Measurements from ENCODE around the gene ENSA.

Gene ENSA

DNA sequence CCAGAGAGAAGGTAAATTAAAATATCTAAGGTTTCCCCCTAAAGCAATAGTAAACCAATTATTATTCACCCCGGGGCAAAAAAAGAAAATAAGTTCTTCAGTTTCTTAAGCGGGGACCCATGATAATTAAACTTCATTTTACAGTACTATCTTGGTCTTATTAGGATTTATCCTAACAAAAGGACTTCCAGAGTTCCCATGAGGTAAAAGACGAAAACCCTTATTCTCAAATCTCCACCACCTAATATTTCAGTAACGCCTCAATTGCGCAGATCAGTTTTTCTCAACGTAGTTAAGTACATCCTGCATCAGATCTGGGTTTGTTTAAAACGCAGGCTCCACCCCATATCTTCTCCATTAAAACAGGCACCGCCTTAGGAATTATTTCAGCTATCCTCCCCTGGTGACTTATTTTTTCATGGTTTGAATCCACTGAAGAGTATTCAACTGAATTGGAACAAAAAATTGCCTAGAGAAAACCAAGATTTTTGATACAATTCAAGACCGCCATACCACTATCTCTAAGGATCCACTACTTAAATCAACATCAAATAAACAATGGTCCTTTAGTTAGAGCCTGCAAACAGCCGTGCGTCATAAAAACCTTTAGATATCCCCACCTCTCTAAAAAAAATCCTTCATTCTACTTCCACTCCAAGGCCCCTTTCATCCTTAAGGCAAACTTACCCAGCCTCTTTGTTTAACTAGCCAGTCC, 51.7 kb downstream of the ENSA start:
- H2AFZ ChIP-seq (ENCODE audit: low read depth): no peak overlapping the region
- H3K4me3 ChIP-seq (IDR thresholded peaks at IDR 0.05; ENCODE audit: insufficient read depth, low read depth, low read length): peak overlapping the region; percentile 98
- H3K36me3 ChIP-seq (ENCODE audit: insufficient read depth): peaks cover 57% of the 10 kb centered on the region
- peak overlapping the region; percentile 99 for H3K4me2 ChIP-seq
- peaks cover 62% of the 10 kb centered on the region for H3K4me1 ChIP-seq (ENCODE audit: low read depth, poor library complexity, severe bottlenecking)
- no peaks in the 10 kb centered on the region for H3K27me3 ChIP-seq (ENCODE audit: insufficient read depth, low read depth)
- H3K27ac ChIP-seq: peak overlapping the region; percentile 78
- H3K9ac ChIP-seq: peak overlapping the region; percentile 92
- H3K79me2 ChIP-seq (ENCODE audit: insufficient read depth, low read depth): peaks cover 73% of the 10 kb centered on the region
- TF ChIP-seq, protein P1, sequence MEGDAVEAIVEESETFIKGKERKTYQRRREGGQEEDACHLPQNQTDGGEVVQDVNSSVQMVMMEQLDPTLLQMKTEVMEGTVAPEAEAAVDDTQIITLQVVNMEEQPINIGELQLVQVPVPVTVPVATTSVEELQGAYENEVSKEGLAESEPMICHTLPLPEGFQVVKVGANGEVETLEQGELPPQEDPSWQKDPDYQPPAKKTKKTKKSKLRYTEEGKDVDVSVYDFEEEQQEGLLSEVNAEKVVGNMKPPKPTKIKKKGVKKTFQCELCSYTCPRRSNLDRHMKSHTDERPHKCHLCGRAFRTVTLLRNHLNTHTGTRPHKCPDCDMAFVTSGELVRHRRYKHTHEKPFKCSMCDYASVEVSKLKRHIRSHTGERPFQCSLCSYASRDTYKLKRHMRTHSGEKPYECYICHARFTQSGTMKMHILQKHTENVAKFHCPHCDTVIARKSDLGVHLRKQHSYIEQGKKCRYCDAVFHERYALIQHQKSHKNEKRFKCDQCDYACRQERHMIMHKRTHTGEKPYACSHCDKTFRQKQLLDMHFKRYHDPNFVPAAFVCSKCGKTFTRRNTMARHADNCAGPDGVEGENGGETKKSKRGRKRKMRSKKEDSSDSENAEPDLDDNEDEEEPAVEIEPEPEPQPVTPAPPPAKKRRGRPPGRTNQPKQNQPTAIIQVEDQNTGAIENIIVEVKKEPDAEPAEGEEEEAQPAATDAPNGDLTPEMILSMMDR (conservative IDR thresholded peaks at IDR 0.05; ENCODE audit: low read depth, low read length): no peak
- peaks cover 49% of the 10 kb centered on the region for H4K20me1 ChIP-seq (ENCODE audit: insufficient read depth)

DNA sequence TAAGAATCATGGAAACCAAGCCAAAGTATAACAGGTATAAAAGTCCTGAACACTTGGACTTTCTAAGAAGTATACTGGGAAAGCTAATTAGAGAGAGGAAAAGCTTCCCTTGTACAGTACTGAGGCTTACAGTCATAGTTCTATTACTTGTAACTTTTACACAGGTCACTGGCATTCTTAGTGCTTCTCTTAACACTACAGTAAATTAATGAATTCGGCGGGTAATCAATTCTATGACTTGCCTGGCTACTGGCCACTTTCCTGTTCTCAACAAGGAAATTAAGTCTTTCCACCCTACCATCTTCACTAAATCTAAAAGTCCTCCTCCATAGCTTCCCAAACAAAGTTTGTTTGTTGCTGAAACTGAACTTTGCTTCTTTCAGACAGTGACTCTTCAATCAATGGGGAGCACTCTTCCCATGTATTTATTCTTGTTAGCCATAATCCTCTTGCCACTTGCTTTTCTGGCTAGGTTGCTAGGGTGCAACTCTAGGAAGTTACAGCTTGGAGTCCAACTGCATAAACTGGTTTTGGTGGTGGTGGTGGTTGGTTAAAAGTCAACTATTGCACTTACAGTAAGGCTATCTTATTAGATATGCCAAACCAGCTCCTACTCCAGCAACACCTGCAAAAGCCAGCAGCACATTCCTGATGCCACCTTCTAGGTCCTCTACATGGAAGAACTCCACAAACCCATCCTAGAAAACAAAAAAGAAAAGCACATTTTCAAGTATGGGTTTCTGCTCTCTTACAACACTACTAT, 52.4 kb downstream of the ENSA start:
- H3K27me3 ChIP-seq (ENCODE audit: insufficient read depth, low read depth): no peaks in the 10 kb centered on the region
- H3K27ac ChIP-seq: peak overlapping the region; percentile 78
- H3K4me3 ChIP-seq (IDR thresholded peaks at IDR 0.05; ENCODE audit: insufficient read depth, low read depth, low read length): peak overlapping the region; percentile 98
- H3K9ac ChIP-seq: peak overlapping the region; percentile 92
- peaks cover 80% of the 10 kb centered on the region for H3K79me2 ChIP-seq (ENCODE audit: insufficient read depth, low read depth)
- peaks cover 70% of the 10 kb centered on the region for H3K4me1 ChIP-seq (ENCODE audit: low read depth, poor library complexity, severe bottlenecking)
- H4K20me1 ChIP-seq (ENCODE audit: insufficient read depth): peaks cover 49% of the 10 kb centered on the region
- no peak overlapping the region for H2AFZ ChIP-seq (ENCODE audit: low read depth)
- TF ChIP-seq, protein P1 (conservative IDR thresholded peaks at IDR 0.05; ENCODE audit: low read depth, low read length): no peak
- peaks cover 61% of the 10 kb centered on the region for H3K36me3 ChIP-seq (ENCODE audit: insufficient read depth)
- peak overlapping the region; percentile 99 for H3K4me2 ChIP-seq

- H3K4me1 ChIP-seq (ENCODE audit: low read depth, poor library complexity, severe bottlenecking): peaks cover 75% of the 10 kb centered on the region
- peak overlapping the region; percentile 78; the same call in 1 of the 2 replicates for H3K27ac ChIP-seq
- TF ChIP-seq, protein P1 (conservative IDR thresholded peaks at IDR 0.05; ENCODE audit: low read depth, low read length): no peak
- H3K4me2 ChIP-seq: peak overlapping the region; percentile 99
- H2AFZ ChIP-seq (ENCODE audit: low read depth): no peak overlapping the region
- H3K4me3 ChIP-seq (IDR thresholded peaks at IDR 0.05; ENCODE audit: insufficient read depth, low read depth, low read length): peak overlapping the region; percentile 98
- H3K9ac ChIP-seq: peak overlapping the region; percentile 92
- peaks cover 49% of the 10 kb centered on the region for H4K20me1 ChIP-seq (ENCODE audit: insufficient read depth)
- peaks cover 86% of the 10 kb centered on the region for H3K79me2 ChIP-seq (ENCODE audit: insufficient read depth, low read depth)
- H3K36me3 ChIP-seq (ENCODE audit: insufficient read depth): peaks cover 61% of the 10 kb centered on the region
- H3K27me3 ChIP-seq (ENCODE audit: insufficient read depth, low read depth): no peaks in the 10 kb centered on the region
Observed at GRCh38 chr1:150576367-150576711, 53.1 kb downstream of the ENSA start.

DNA sequence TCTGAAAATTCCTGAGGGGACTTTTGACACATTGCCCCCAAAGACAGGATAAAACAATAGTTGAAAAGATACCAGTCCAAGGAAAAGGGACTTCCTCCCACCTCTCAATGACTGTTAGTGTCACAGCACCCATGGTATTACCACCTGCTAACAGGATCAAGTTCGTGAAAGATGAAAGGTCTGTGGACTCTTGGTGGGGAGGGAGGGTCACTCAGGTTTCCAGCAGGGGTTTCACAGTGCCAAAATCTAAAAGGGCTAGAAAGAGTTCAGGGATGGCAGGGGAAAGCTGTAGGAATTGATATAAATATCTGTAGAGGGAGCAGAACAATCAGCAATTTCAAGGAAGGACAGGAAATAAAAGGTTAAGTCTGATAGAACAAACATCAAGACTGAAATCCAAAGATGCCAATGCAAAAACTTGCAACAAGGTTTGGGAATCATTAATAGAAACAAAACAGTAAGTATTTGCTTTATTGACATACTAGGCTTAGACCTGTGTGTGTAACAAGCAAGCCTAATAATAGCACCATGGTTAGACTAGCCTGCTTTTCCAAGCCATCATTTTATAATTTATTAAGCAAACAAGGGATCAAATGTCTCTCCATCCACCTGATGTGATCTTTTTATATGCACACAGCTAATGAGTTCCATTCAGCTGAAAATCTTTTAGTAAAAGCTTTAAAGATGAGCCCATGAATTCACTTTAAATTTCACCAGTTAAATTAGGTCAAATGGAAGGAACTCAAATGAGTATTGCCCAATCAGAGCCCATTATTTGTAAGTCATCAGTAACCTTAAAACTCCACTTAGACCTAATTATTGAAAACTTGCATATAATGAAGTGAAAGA, 53.7 kb downstream of the ENSA start:
- peaks cover 77% of the 10 kb centered on the region for H3K4me1 ChIP-seq (ENCODE audit: low read depth, poor library complexity, severe bottlenecking)
- peaks cover 49% of the 10 kb centered on the region for H4K20me1 ChIP-seq (ENCODE audit: insufficient read depth)
- peak overlapping the region; percentile 78; the same call in 1 of the 2 replicates for H3K27ac ChIP-seq

More for the DNA sequence above, 53.7 kb downstream of the ENSA start:
- TF ChIP-seq, protein P1 (conservative IDR thresholded peaks at IDR 0.05; ENCODE audit: low read depth, low read length): no peak
- Histone ChIP-seq H2AFZ (ENCODE audit: low read depth) (no peak overlapping the region), H3K36me3 (ENCODE audit: insufficient read depth) (peaks cover 61% of the 10 kb centered on the region), H3K4me3 (IDR thresholded peaks at IDR 0.05; ENCODE audit: insufficient read depth, low read depth, low read length) (peak overlapping the region; percentile 98), H3K4me2 (peak overlapping the region; percentile 99), H3K27me3 (ENCODE audit: insufficient read depth, low read depth) (no peaks in the 10 kb centered on the region), H3K79me2 (ENCODE audit: insufficient read depth, low read depth) (peaks cover 92% of the 10 kb centered on the region), H3K9ac (peak overlapping the region; percentile 92; the same call in 1 of the 2 replicates)

Data from KMS-11 (cell line).